GM04503 (cell line): ENCODE data around the gene GSK3A.

Experiments
- DNase-seq: peaks from one replicate; pipeline ENCODE4 v3.0.0-alpha.2; 2012; ENCODE audit warnings: low read depth

The GSK3A gene

GRCh38 chr19:42225718-42226292 is 16.6 kb downstream of the GSK3A start:
- no peak for DNase-seq

- DNase-seq: no peak
These were observed 17.3 kb downstream of the GSK3A start for GRCh38 chr19:42224940-42225717.

GRCh38 chr19:42220751-42221097 is 21.7 kb downstream of the GSK3A start:
- DNase-seq: no peak

- peak; percentile 82 for DNase-seq
These were observed 22.3 kb downstream of the GSK3A start, which contains the start of gene ZNF526 for GRCh38 chr19:42219812-42220750. Gene ZNF526 (plus strand): TSS chr19:42220312. CDS start chr19:42224404, 4,092 bp downstream.

- DNase-seq: peak; percentile 86
These were observed 24.6 kb downstream of the GSK3A start, which contains the start of gene DEDD2 for GRCh38 chr19:42217520-42218437. Gene DEDD2 (minus strand): TSS chr19:42217677. CDS start chr19:42217007, 670 bp downstream.

- no peak for DNase-seq
These were observed 25.5 kb downstream of the GSK3A start for GRCh38 chr19:42216653-42217519.

GRCh38 chr19:42214810-42215485 is 27.5 kb downstream of the GSK3A start:
- DNase-seq: no peak

- DNase-seq: no peak
These were observed 29.5 kb downstream of the GSK3A start for GRCh38 chr19:42212886-42213285.

- no peak for DNase-seq
These were observed 33.8 kb downstream of the GSK3A start for GRCh38 chr19:42208612-42209011.

GRCh38 chr19:42207767-42208271 is 34.6 kb downstream of the GSK3A start:
- no peak for DNase-seq

GRCh38 chr19:42206871-42207755 is 35.3 kb downstream of the GSK3A start:
- no peak for DNase-seq

GRCh38 chr19:42204664-42205063 is 37.7 kb downstream of the GSK3A start:
- DNase-seq: no peak

- DNase-seq: no peak
These were observed 38.7 kb downstream of the GSK3A start for GRCh38 chr19:42203700-42204099.

GRCh38 chr19:42202290-42202880 is 40.0 kb downstream of the GSK3A start:
- no peak for DNase-seq

- DNase-seq: no peak
These were observed 40.7 kb downstream of the GSK3A start for GRCh38 chr19:42201489-42202289.

GRCh38 chr19:42200116-42200715 is 42.2 kb downstream of the GSK3A start:
- DNase-seq: no peak
